Smooth muscle cell (in vitro differentiated cells): Measurements from ENCODE around the gene TNN. TPM values are rescaled to one million over a fixed set of nuclear protein-coding genes. Genes with fewer than 3 reads are reported as not detected.

Experiments
- DNase-seq: peaks from one replicate; lab custom pipeline; 2025; ENCODE audit not compliant: unreplicated experiment; lab: John Stamatoyannopoulos, UW
- H2AFZ ChIP-seq: fragments of 200-600 bp; sonication (generic); 2 replicates; pipeline ENCODE4 v1.6.0; 2016; ENCODE audit warnings: antibody characterized with exemption, low read depth, mild to moderate bottlenecking
- H3F3A ChIP-seq: fragments of 200-600 bp; sonication (generic); 2 replicates; pipeline ENCODE4 v1.6.0; 2017; ENCODE audit warnings: antibody characterized with exemption, low read depth
- H3K27ac ChIP-seq: fragments of 200-600 bp; sonication (generic); 2 replicates; pipeline ENCODE4 v1.5.1; 2016; ENCODE audit warnings: low read depth, mild to moderate bottlenecking
- H3K27me3 ChIP-seq: fragments of 200-600 bp; sonication (generic); 2 replicates; pipeline ENCODE4 v1.6.1; 2016; ENCODE audit warnings: low read depth, mild to moderate bottlenecking
- H3K36me3 ChIP-seq: fragments of 200-600 bp; sonication (generic); 2 replicates; pipeline ENCODE4 v1.5.1; 2016; ENCODE audit warnings: low read depth
- H3K4me1 ChIP-seq: fragments of 200-600 bp; sonication (generic); 2 replicates; pipeline ENCODE4 v1.5.1; 2016; ENCODE audit warnings: low read depth
- H3K4me2 ChIP-seq: fragments of 200-600 bp; sonication (generic); 2 replicates; pipeline ENCODE4 v1.6.0; 2016; ENCODE audit warnings: mild to moderate bottlenecking
- H3K4me3 ChIP-seq: fragments of 200-600 bp; sonication (generic); 2 replicates; pipeline ENCODE4 v1.5.1; 2016; ENCODE audit warnings: mild to moderate bottlenecking
- H3K79me2 ChIP-seq: fragments of 200-600 bp; sonication (generic); 2 replicates; pipeline ENCODE4 v1.6.0; 2016; ENCODE audit warnings: low read depth, mild to moderate bottlenecking
- H3K9ac ChIP-seq: fragments of 200-600 bp; sonication (generic); 2 replicates; pipeline ENCODE4 v1.6.0; 2016; ENCODE audit warnings: low read depth
- H3K9me3 ChIP-seq: fragments of 200-600 bp; sonication (generic); replicated peaks from 2 replicates; pipeline ENCODE4 v1.5.1; 2016; ENCODE audit warnings: low read depth
- H4K20me1 ChIP-seq: fragments of 200-600 bp; sonication (generic); 2 replicates; pipeline ENCODE4 v1.6.0; 2016; ENCODE audit warnings: low read depth
- WGBS: methylation state at CpG from one replicate; pipeline ENCODE4 v1.1.7; 2016; ENCODE audit warnings: low lambda C conversion rate; 5-methylcytosine and 5-hydroxymethylcytosine counted together
- polyA plus RNA-seq: library from polyadenylated mRNA; unstranded; fragments of >200 nt; fragmentation: Nextera tagmentation; extraction: Ambion mirVana; gene quantifications from 2 replicates; pipeline ENCODE4 v1.2.1, GENCODE V29; 2016
- total RNA-seq: library from RNA; depleted of rRNA; stranded (reverse); fragments of >200 nt; gene quantifications from 2 replicates; pipeline ENCODE4 v1.2.3, GENCODE V29; 2014
- TF ChIP-seq, protein P1 (sequence below): fragments of 200-600 bp; sonication (generic); IDR thresholded peaks from 2 replicates; pipeline ENCODE4 v1.5.1; 2017; ENCODE audit warnings: borderline replicate concordance, mild to moderate bottlenecking, antibody characterized with exemption; ENCODE audit not compliant: insufficient read depth, poor library complexity, severe bottlenecking

TNN gene
- total and polyA plus RNA-seq, 2 experiments from 2014 or later: 0.72 to 0.86 TPM

GRCh38 chr1:175138579-175138978 lies 70.9 kb downstream of the TNN start:
- Histone ChIP-seq H2AFZ (no peak overlapping the region), H3K9ac (no peak overlapping the region), H3K27me3 (no peaks in the 10 kb centered on the region), H3K4me1 (no peaks in the 10 kb centered on the region), H3K9me3 (no peaks in the 10 kb centered on the region), H4K20me1 (no peaks in the 10 kb centered on the region), H3F3A (no peaks in the 10 kb centered on the region), H3K79me2 (no peaks in the 10 kb centered on the region), H3K4me3 (no peak overlapping the region), H3K36me3 (no peaks in the 10 kb centered on the region), H3K27ac (no peak overlapping the region), H3K4me2 (no peak overlapping the region)
- 54% methylated on average over 2 of the region's 2 CpGs for WGBS
- TF ChIP-seq, protein P1, sequence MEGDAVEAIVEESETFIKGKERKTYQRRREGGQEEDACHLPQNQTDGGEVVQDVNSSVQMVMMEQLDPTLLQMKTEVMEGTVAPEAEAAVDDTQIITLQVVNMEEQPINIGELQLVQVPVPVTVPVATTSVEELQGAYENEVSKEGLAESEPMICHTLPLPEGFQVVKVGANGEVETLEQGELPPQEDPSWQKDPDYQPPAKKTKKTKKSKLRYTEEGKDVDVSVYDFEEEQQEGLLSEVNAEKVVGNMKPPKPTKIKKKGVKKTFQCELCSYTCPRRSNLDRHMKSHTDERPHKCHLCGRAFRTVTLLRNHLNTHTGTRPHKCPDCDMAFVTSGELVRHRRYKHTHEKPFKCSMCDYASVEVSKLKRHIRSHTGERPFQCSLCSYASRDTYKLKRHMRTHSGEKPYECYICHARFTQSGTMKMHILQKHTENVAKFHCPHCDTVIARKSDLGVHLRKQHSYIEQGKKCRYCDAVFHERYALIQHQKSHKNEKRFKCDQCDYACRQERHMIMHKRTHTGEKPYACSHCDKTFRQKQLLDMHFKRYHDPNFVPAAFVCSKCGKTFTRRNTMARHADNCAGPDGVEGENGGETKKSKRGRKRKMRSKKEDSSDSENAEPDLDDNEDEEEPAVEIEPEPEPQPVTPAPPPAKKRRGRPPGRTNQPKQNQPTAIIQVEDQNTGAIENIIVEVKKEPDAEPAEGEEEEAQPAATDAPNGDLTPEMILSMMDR: no peak
- no peak for DNase-seq

GRCh38 chr1:175145899-175146528 lies 78.4 kb downstream of the TNN start:
- H3F3A ChIP-seq: no peaks in the 10 kb centered on the region
- TF ChIP-seq, protein P1: no peak
- H3K9me3 ChIP-seq: no peaks in the 10 kb centered on the region
- no peak overlapping the region for H3K27ac ChIP-seq
- H3K79me2 ChIP-seq: no peaks in the 10 kb centered on the region
- peaks cover 12% of the 10 kb centered on the region for H3K27me3 ChIP-seq
- no peak overlapping the region for H2AFZ ChIP-seq
- peak overlapping the region; percentile 73 for H3K4me2 ChIP-seq
- H3K4me3 ChIP-seq: no peak overlapping the region
- 61% methylated on average over 7 of the region's 7 CpGs for WGBS
- H3K36me3 ChIP-seq: no peaks in the 10 kb centered on the region
- H3K4me1 ChIP-seq: no peaks in the 10 kb centered on the region
- no peaks in the 10 kb centered on the region for H4K20me1 ChIP-seq
- no peak for DNase-seq
- no peak overlapping the region for H3K9ac ChIP-seq

GRCh38 chr1:175146529-175147213 lies 79.0 kb downstream of the TNN start:
- Histone ChIP-seq H4K20me1 (no peaks in the 10 kb centered on the region), H3K4me2 (peak overlapping the region; percentile 73), H3F3A (no peaks in the 10 kb centered on the region), H2AFZ (peak overlapping the region; percentile 41), H3K79me2 (no peaks in the 10 kb centered on the region), H3K4me3 (peak overlapping the region; percentile 29), H3K9me3 (no peaks in the 10 kb centered on the region), H3K4me1 (no peaks in the 10 kb centered on the region), H3K9ac (no peak overlapping the region), H3K27me3 (peaks cover 19% of the 10 kb centered on the region), H3K27ac (no peak overlapping the region), H3K36me3 (no peaks in the 10 kb centered on the region)
- 24% methylated on average over 21 of the region's 21 CpGs for WGBS
- TF ChIP-seq, protein P1: peak; percentile 78
- DNase-seq: peak; percentile 27
